GM18870 (cell line): Measurements from ENCODE around the gene RTRAF.

Experiments
- ATAC-seq: cut with Tn5 transposase; IDR thresholded peaks from one replicate; pipeline ENCODE4 v1.9.1; 2021; ENCODE audit warnings: moderate library complexity; ENCODE audit not compliant: unreplicated experiment

The RTRAF gene

DNA sequence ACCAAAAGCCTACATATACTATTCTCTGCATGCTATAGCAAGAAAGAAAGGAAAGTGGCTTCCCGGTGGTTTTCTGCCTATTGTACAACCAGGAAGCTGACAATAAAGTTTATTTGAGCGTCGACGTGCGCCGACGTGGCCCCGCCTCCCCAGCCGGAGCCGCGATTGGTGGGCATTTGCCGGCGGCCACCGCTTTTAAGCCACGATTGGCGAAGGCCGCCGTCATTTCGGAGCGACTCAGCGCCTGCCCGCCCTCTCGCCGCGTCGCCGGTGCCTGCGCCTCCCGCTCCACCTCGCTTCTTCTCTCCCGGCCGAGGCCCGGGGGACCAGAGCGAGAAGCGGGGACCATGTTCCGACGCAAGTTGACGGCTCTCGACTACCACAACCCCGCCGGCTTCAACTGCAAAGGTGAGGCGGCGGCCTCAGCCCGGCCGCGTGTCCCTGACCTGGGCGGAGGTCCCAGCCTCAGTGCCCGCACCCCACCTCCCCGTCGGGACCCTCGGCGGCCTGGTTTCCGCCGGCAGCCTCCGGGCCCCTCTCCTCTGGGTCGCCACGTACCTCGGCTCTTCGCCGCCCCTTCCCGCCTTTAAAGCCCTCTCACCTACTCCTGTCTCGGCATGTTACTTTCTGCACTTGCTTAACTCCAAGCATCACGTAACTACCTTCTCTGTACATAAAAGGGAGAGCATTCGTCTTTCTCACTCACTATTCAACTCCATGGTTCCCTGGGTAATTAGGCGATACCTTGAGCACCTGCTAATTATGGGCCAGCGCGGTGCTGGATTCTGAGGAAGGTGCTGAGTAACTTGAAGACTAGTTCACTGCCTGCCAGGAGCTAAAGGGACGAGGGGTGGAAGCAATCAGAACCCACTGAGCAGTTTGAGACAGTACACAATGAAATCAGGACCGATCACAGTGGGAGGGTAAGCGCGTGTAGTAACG is at the start of gene RTRAF:
TSS of gene RTRAF (plus strand) at position 254 of the 942 bp plus-strand sequence. CDS start at position 348, 94 bp downstream.
- peak; percentile 85 for ATAC-seq

DNA sequence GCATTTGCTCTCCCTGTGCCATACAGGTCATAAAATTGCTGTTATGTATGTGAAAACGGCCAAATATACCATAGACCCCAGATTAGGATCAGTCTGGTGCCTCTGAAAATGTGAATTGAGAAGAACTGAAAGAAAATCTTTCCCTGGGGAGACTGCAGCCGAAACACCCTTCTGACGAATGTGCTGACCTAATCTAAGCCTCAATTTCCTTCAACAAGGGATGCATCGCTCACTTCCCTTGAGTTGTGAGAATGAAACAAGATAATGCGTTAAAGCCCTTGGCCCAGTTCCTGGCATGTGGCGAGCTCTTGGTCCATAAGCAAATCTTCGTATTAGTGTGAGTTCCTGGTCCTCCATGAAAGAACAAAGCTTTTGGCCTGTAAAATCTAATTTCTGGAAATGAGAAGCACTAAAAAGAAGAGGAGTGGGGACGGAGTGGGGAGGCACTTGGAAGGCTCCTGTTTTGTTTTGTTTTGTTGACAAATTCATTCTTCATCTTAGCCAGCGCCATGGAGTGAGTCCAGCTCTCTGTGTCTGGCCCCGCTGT is 49.5 kb upstream of the RTRAF start:
- ATAC-seq, result no peak

DNA sequence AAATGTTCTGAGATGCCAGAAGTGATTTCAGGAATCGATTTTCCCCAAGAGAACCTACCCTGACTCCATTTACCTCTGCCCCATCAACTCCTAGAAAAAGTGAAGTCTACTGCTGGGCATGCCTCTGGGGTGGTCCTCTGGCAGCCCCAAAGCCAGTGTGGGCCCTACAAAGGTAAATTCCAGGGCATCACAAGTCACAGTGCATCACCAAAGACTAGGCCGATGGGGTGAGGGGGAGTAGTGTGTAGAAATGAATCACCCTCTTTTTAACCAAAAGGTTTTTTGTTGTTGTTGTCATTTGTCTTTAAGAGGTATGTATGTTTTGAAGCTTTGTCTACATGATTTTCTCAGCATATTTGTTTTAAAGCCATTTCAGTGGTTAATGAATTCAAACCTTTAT is 46.4 kb upstream of the RTRAF start:
- ATAC-seq, result no peak

DNA sequence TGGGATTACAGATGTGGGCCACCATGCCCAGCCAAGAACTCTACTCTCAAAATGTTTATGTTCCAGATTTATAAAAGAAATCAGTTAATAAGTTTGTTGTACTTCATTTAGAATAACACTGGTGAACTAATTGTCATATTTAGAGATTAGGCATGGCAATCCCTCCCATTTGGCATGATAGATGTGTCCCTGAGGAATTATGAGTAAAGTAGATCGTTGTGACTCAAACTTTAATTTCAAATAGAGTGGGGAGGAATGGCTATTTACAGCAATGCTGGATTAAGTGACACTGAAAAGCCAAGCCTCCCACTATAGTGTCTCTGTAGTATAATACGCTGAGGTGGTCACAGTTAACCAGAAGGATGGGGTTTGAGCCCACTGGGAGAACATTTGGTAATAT is 39.3 kb upstream of the RTRAF start:
- ATAC-seq, result no peak

DNA sequence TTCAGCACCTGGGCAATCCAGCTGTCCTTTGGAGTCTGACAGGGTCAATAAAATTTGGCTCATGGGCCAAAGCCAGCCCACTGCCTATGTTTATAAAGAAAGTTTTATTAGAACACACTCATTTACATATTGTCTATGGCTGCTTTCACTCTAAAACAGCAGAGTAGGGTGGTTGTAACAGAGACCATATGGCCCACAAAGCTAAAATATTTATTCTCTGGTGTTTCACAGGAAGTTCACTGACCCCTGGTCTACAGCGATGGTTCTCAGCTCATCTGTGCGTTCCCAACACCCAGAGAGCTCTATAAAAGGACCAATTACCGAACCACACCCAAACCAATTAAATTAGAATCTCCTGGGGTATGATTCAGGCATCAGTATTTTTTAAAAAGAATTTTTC is 37.7 kb upstream of the RTRAF start:
- ATAC-seq, result no peak

DNA sequence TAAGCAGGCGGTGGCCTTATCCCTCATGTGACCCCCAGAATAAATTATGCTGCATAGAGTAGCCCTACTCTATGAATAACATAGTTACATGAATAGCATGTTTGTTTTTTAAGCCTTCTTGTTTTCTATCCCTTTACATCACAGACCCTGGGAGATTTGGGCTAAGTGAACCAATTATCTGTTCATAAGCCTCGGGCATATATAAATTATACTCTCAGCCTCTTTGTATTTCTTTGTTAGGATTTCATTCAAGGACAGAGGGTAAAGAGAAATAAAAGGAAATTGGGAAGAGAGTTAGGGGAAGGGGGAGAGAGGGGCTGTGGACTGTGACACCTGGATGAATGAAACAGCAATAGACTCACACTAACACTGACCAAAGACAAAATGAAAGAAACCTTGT is 35.3 kb upstream of the RTRAF start:
- no peak for ATAC-seq

DNA sequence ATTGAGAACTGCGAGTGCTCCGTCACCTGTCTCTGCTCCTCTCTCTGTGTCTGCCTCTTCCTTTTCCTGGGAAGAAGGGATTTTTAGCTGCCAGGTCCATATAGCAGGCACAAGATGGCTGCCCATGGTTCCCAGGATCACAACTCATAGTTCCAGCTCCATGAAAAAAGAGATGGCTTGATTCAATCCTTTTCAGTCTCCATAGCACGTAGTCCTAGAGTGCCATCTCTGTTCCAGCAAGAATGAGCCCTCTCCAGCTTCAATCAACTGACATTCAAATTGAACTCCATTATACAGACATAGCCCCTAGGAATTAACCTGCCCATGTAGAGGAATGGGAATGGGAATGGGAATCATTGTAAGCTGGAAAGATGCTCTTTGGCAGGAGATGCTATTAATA is 34.7 kb upstream of the RTRAF start:
- no peak for ATAC-seq

DNA sequence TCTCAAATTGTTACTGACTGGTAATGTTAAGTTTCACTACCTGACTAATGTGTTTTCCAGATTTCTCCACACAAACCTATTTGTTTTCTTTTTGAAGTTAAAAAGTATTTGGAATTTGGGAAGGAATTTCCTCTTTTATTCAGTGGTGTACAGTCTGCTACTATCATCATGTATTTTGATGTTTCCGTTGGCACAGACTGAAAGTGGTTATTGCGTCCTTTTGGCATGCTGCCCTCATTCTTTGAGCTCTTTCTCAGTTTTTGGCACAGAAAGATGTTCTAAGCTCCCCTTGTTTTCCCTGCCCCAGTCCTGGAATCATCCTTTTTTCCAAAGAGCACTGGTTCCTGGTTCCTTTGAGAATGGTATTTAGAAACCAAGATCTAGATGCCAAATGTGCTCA is 31.4 kb upstream of the RTRAF start:
- ATAC-seq, result no peak

DNA sequence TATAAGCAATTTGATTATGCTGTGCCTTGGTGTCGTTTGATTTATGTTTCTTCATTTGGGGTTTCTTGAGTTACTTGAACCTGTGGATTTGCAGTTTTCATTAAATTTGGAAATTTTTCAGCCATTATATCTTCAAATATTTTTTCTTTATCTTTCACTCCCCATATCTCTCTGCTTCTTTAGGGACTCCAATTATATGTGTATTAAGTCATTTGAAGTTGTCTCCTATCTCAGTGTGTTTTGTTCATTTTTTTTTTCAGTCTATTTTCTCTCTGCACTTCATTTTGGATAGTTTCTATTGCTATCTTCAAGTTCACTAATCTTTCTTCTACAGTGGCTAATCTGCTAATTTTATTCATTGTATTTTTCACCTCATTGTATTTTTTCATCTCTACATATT is 29.4 kb upstream of the RTRAF start:
- ATAC-seq, result no peak

DNA sequence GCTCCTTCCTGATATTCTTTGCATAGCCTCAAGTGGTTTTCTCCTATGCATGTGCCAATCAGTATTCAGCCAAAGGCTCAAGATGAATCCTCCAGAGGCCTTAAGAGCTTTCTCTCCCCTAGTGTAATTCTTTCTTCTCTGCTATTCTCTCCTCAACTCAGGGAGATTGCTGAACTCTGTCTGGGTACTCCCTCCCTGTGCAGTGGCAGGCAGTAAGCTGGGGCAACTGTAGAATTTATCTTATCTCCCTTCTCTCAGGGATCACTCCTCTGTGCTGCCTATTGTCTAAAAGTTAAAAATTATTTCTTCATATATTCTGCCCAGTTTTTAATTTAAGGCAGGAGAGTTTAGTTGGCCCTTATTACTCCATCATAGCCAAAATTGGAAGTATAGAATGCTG is 28.5 kb upstream of the RTRAF start:
- ATAC-seq, result no peak

DNA sequence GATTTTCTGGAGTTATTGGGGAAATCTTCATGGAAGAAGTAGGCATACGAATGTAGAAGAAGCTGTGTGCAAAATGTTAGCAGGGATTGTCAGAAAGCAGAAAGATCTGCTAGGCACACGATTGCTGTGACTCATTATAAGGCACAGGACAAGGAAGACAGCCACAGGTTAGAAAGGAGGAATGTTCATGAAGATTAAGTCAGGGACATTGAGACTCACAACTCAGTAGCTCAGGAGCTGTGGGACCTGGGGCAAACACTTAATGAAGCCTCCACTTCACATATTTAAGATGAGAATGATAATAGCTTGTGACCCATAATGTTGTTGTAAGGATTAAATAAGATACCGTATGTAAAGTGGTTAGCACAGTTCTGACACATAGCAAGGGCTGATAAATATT is 26.6 kb upstream of the RTRAF start:
- no peak for ATAC-seq

DNA sequence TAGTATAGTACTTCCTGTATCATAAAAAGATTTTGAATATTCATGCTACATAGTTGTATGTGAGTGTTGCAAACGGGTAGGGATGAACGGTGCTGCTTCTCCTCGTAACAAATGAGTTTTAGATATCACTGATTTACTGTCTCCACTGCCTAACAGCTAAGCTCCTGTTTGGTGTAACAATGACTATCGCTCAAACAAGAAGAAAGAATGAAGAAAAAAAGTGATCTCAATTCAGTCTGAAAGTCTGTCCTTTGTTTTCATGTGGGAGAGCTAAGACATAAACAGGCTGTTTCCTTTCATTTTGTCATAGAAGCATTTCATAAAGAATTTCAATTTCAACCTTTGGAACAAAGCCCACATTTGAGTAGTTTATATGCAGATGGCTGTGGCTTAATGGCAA is 26.1 kb upstream of the RTRAF start:
- ATAC-seq, result no peak

DNA sequence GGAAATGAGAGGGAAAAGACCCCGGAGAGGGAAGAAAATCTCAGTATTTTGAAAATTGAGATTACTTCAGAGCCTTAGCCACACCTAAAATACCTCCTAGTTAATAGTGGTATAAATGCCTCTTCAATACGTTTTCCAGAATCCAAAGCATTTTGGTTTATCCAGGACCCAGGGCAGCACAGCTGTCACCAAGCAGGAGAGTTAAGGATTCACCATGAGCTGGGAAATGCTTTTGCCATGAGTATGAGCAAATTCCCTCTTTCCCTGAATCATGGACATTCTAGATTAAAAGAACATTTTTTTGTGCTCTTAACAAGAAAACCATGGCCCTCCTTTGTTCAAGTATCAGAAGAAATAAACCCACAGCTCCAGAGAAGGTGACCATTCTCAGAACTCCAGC is 21.8 kb upstream of the RTRAF start:
- no peak for ATAC-seq

DNA sequence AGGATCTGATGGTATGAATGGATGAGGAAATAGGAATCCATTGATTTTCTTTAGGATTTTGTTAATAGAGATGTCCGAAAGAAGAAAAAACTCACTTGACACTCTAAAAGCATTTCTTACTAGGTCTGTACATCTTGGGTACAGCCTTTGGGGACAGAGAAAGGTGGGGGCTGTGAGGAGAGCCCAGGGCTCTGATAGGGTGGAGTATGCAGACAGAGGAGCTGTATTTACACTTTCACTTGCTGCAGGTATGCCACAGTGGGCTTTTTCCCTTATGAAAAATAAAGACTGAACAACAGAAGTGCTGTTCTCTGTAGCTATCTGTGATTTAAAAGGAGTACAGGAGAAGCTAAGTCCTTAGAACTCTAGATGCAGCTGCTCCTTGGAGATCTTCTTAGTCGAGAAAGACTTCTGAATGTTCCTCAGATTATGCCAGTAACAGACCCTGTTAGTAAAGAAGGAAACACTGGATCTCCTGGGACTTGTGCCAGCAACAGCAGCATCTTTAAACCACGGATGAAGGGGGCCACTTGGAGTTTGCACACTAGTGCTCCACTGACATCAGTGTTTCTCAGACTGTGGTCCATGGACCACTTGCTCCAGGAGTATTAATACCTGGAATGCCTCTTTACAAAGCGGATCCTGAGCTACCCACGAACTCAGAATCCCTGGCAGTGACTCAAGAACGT is 19.4 kb upstream of the RTRAF start:
- no peak for ATAC-seq

DNA sequence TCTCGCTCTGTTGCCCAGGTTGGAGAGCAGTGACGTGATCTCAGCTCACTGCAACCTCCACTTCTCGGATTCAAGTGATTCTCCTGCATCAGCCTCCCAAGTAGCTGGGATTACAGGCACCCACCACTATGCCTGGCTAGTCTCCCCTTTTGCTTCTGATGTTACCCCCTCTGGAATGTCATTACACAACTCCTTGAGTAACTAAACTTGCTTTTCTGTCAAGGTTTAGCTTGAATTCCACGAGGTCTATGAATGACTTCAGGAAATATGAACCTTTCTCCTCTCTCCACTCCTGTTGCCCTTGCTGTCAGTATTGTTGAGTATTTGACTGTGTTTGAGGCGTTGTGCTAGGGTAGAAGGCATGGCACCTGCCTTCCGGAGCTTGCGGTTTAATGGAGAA is 16.8 kb upstream of the RTRAF start:
- ATAC-seq, result no peak

DNA sequence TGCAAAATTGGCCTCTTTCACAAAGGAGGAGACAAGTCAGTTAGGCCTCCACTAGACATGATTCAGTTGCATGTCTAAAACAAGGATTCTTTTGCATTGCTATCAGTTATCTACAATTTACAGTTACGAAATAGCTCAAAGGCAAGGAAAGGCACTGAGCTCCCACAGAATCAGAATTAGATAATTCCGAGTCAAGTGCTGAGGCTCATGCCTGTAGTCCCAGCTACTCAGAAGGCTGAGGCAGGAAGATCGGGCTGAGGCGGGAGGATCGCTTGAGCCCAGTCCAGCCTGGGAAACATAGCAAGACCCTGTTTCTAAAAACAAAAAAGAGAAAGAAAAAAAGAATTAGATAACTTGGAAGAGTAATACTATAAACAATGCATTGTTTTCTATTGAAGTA is 12.3 kb upstream of the RTRAF start:
- ATAC-seq, result no peak

DNA sequence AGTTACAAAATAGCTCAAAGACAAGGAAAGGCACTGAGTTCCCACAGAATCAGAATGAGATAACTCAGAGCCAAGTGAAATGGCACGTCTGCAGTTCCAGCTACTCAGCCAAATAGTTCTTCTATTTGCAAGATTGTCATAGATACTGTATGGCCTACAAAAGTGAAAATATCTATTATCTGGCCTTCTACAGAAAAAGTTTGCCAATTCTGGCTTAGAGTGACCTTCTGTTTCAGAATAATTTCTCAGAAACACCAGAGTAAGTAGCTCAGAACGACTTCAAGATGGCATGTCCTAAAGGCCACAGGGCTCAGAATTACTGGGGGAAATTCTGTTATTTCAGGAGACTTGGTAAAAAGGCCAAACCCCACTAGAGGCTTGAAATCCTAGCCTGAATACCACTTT is 10.7 kb upstream of the RTRAF start:
- no peak for ATAC-seq

DNA sequence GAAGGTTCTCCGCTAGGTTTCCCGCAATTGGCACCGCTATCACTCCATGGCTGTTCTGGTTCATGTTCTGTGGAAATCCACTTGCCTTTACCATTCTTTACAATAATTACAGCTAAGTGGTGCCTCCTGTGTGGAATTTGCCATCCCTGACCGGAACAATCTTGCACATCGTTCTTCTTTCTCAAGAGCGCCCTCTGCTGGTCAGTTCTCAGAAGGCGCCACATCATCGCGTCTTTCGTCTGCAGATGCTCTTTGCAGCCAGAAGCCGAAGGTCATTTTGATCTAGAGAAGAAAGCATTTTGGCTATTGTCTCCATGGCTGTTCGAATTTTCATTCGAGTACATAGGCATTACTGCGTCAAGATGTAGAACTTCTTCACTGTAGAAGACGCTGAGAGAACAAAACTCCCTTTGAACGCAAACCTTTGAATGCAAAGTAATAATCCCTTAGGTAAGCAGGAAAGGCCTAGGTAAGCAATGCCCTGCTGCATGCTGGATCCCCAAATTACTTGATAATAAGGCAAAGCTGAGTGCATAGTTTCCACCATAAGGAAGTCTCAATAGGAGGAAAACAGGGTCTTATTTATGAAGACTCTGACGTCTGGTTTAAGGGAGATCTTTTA is 10.1 kb upstream of the RTRAF start:
- no peak for ATAC-seq

DNA sequence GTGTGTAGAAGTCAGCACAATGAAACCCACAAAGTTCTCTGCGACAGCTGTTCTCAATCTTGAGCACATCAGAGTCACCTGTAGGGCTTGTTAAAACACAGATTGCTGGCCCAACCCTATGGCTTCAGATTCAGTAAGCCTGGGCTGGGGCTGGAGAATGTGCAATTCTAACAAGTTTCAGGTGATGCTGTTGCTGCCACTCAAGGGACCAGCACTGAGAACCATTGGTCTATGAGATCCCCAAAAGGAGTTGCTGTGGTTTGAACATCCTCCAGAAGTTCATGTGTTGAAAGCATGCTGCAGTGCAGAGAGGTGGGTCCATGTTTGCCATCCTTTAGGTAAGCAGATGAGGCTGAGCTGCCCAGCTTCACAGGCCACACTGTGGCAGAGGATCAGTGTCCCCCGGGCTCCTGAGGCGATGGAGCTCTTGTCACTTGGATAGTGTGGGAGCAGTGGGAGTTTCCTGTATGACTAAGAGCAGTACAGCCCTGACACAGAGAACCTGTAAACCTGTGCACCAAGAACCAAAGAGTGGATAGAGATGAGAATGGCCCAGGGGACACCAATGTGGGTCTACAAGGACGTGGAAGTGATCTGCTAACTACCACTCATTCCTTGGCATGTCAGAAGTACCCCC is 8.0 kb upstream of the RTRAF start:
- no peak for ATAC-seq

DNA sequence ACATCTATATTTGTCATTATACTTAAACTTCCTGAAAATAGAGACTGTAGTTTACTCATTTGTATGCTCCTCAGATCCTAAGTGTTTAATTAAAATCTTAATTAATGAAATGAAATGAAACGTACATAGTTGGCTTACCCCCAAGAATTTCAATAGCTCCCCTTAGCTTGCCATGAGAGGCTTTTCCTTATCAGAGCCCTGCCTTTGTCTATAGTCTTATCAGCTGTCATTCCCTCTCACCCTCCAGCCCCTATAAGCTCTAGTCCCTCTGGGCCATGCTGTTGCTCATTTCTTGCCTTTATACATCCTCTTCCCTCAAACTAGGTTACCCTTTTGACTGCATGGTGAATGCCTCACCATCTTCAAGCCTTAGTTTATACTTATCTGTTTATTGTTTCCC is 1.1 kb upstream of the RTRAF start:
- no peak for ATAC-seq

DNA sequence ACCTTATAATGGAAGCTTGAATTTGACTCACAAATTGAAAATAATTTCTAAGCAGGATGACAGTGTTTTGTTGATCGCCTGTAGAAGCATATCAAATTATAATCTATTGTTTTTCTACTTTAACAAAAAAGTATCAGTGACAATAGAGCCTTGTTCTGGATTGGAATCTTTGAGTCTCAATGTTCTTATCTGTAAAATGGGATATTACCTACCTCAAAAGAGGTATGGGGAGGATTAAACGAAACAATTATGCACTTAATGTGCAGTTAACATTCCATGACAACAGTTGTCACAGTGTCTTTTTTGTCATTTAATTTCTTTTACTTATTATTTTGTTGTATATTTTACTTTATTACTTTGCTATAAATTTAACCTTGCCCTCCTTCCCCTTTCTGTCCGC is 1.1 kb downstream of the RTRAF start:
- ATAC-seq, result no peak
